Uterus (tissue), 2 donors: ENCODE data around the gene METTL24.

Experiments used
- CTCF ChIP-seq, 4 experiments: fragments of 200-600 bp in 2 of 4; fragments of 450-650 bp in 2 of 4; sonication (generic) in 2 of 4; IDR thresholded peaks; one replicate each; pipeline ENCODE4 v1.5.1; 2016 to 2019; ENCODE audit warnings: antibody characterized with exemption in 4 of 4, mild to moderate bottlenecking in 2 of 4, moderate library complexity in 1 of 4
- POLR2A ChIP-seq, 2 donors: fragments of 450-650 bp; IDR thresholded peaks; one replicate each; pipeline ENCODE4 v1.6.1; 2016; ENCODE audit warnings: antibody characterized with exemption in 2 of 2, mild to moderate bottlenecking in 1 of 2, moderate library complexity in 1 of 2

GRCh38 chr6:110341663-110342596 is 16.2 kb downstream of the METTL24 start:
- peak in 2 of 4 experiments; percentile 33 to 35 for TF ChIP-seq CTCF (IDR thresholded peaks at IDR 0.05)
- no peak for TF ChIP-seq POLR2A (IDR thresholded peaks at IDR 0.05)
